ENCODE measurements around the gene ADAM22.

DNA sequence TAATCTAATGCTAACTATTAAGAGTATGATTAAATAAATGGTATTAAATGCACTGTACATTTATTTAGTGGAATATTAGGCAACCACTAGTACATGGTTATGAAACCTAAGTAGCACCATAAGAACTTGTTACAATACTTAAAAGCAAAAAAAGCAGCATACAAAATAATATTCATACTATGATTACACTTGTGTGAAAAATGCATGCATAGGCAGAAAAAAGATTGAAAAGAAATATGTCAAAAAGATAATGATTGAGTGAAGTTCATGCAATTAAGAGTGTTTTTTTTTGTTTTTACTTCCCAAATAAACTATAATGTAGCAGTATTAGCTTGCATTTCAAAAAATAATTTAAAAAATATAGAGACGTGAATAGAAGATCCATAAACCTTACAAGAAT is 305.8 kb downstream of the ADAM22 start:
- TF ChIP-seq, protein P1, sequence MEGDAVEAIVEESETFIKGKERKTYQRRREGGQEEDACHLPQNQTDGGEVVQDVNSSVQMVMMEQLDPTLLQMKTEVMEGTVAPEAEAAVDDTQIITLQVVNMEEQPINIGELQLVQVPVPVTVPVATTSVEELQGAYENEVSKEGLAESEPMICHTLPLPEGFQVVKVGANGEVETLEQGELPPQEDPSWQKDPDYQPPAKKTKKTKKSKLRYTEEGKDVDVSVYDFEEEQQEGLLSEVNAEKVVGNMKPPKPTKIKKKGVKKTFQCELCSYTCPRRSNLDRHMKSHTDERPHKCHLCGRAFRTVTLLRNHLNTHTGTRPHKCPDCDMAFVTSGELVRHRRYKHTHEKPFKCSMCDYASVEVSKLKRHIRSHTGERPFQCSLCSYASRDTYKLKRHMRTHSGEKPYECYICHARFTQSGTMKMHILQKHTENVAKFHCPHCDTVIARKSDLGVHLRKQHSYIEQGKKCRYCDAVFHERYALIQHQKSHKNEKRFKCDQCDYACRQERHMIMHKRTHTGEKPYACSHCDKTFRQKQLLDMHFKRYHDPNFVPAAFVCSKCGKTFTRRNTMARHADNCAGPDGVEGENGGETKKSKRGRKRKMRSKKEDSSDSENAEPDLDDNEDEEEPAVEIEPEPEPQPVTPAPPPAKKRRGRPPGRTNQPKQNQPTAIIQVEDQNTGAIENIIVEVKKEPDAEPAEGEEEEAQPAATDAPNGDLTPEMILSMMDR (IDR thresholded peaks at IDR 0.05) = no peak
- TF ChIP-seq POLR2A (IDR thresholded peaks at IDR 0.05) (no peak), EP300 (IDR thresholded peaks at IDR 0.05) (no peak), POLR2AphosphoS5 (IDR thresholded peaks at IDR 0.05) (no peak)
